PC-3 (cell line): ENCODE results near the gene RPL12. TPM values are rescaled to one million over a fixed set of nuclear protein-coding genes. Genes with fewer than 3 reads are reported as not detected.

Experiments
- ATAC-seq: fragments of 200-7000 bp; cut with Tn5 transposase; 2 replicates; pipeline ENCODE4 v1.9.1; 2020; ENCODE audit warnings: mild to moderate bottlenecking, moderate library complexity
- BruUV-seq: library from RNA; stranded (reverse); fragments of 400-500 nt; replicated peaks from 2 replicates; lab custom pipeline; 2021; lab: Mats Ljungman, UMichigan
- CTCF ChIA-PET: fragments of 300-600 bp; sonication (Branson Sonifier 250); formaldehyde crosslinking; loops from one replicate; lab custom pipeline; 2022; ENCODE audit warnings: antibody characterized with exemption; lab: Charles Lee
- POLR2A ChIA-PET: fragments of 300-600 bp; sonication (Branson Sonifier 250); formaldehyde crosslinking; loops from one replicate; lab custom pipeline; 2022; ENCODE audit warnings: antibody characterized with exemption; ENCODE audit not compliant: unreplicated experiment; lab: Charles Lee
- DNase-seq: peaks from one replicate; pipeline ENCODE4 v3.0.0-alpha.2; 2015
- H2AFZ ChIP-seq: fragments of 300-600 bp; sonication (generic); 2 replicates; pipeline ENCODE4 v1.6.0; 2016; ENCODE audit warnings: antibody characterized with exemption, low read length
- H3F3A ChIP-seq: fragments of 300-600 bp; sonication (generic); one replicate; pipeline ENCODE4 v1.6.0; 2017; ENCODE audit warnings: antibody characterized with exemption, low read length, control low read depth, mild to moderate bottlenecking; ENCODE audit not compliant: unreplicated experiment
- H3K27ac ChIP-seq: fragments of 300-600 bp; sonication (generic); 2 replicates; pipeline ENCODE4 v1.5.1; 2016; ENCODE audit warnings: mild to moderate bottlenecking, low read length
- H3K27me3 ChIP-seq: fragments of 300-600 bp; sonication (generic); 2 replicates; pipeline ENCODE4 v1.6.1; 2016; ENCODE audit warnings: low read length, mixed read lengths
- H3K36me3 ChIP-seq: fragments of 300-600 bp; sonication (generic); 2 replicates; pipeline ENCODE4 v1.6.1; 2016; ENCODE audit warnings: low read depth, mixed run types, low read length, mixed read lengths
- H3K4me1 ChIP-seq: fragments of 300-600 bp; sonication (generic); 2 replicates; pipeline ENCODE4 v1.5.1; 2016; ENCODE audit warnings: low read length; ENCODE audit not compliant: insufficient read depth
- H3K4me2 ChIP-seq: fragments of 300-600 bp; sonication (generic); 2 replicates; pipeline ENCODE4 v1.6.0; 2016; ENCODE audit warnings: low read length
- H3K4me3 ChIP-seq: fragments of 300-600 bp; sonication (generic); 2 replicates; pipeline ENCODE4 v1.5.1; 2016; ENCODE audit warnings: mild to moderate bottlenecking, low read length, mixed read lengths
- H3K79me2 ChIP-seq: fragments of 300-600 bp; sonication (generic); 2 replicates; pipeline ENCODE4 v1.6.1; 2017; ENCODE audit warnings: low read length, mixed read lengths
- H3K9ac ChIP-seq: fragments of 300-600 bp; sonication (generic); 2 replicates; pipeline ENCODE4 v1.6.0; 2016; ENCODE audit warnings: mild to moderate bottlenecking, low read length
- H3K9me2 ChIP-seq: fragments of 300-600 bp; sonication (generic); replicated peaks from 2 replicates; pipeline ENCODE4 v1.6.1; 2016; ENCODE audit warnings: mixed run types, low read length, mixed read lengths
- H3K9me3 ChIP-seq: fragments of 300-600 bp; sonication (generic); 2 replicates; pipeline ENCODE4 v1.6.1; 2016; ENCODE audit warnings: low read length, mixed read lengths
- H4K20me1 ChIP-seq: fragments of 300-600 bp; sonication (generic); 2 replicates; pipeline ENCODE4 v1.6.1; 2016; ENCODE audit warnings: low read length, mixed read lengths
- EZH2 ChIP-seq: fragments of 300-600 bp; sonication (generic); IDR thresholded peaks from one replicate; pipeline ENCODE4 v1.6.1; 2017; ENCODE audit warnings: antibody characterized with exemption, mild to moderate bottlenecking, low read length; ENCODE audit not compliant: unreplicated experiment
- EZH2phosphoT487 ChIP-seq: fragments of 300-600 bp; sonication (generic); IDR thresholded peaks from 2 replicates; pipeline ENCODE4 v1.6.1; 2018; ENCODE audit warnings: mild to moderate bottlenecking, antibody characterized with exemption, low read length, borderline replicate concordance
- intact Hi-C: fragments of 100-400 bp; cut with micrococcal nuclease; formaldehyde crosslinking; loops from 2 replicates; pipeline ENCODE4 v1.9.0; 2023
- total RNA-seq: library from RNA; depleted of rRNA; stranded (reverse); fragments of >200 nt; gene quantifications from 2 replicates; pipeline ENCODE4 v1.2.3, GENCODE V29; 2014
- TF ChIP-seq, protein P1 (sequence below): fragments of 300-600 bp; sonication (generic); conservative IDR thresholded peaks from 2 replicates; pipeline ENCODE4 v1.5.1; 2017; ENCODE audit warnings: antibody characterized with exemption, low read depth, mild to moderate bottlenecking, low read length

The RPL12 gene
- total RNA-seq, 1 experiment from 2014 or later: 1,417 TPM

- ATAC-seq (no peak), DNase-seq (no peak)
- H3K4me1 ChIP-seq: peaks cover 14% of the 10 kb centered on the region; the same call in 1 of the 2 replicates
- no peak for TF ChIP-seq EZH2
- TF ChIP-seq, protein P1, sequence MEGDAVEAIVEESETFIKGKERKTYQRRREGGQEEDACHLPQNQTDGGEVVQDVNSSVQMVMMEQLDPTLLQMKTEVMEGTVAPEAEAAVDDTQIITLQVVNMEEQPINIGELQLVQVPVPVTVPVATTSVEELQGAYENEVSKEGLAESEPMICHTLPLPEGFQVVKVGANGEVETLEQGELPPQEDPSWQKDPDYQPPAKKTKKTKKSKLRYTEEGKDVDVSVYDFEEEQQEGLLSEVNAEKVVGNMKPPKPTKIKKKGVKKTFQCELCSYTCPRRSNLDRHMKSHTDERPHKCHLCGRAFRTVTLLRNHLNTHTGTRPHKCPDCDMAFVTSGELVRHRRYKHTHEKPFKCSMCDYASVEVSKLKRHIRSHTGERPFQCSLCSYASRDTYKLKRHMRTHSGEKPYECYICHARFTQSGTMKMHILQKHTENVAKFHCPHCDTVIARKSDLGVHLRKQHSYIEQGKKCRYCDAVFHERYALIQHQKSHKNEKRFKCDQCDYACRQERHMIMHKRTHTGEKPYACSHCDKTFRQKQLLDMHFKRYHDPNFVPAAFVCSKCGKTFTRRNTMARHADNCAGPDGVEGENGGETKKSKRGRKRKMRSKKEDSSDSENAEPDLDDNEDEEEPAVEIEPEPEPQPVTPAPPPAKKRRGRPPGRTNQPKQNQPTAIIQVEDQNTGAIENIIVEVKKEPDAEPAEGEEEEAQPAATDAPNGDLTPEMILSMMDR: no peak
- CTCF ChIA-PET: no interaction called here
- H2AFZ ChIP-seq: no peak overlapping the region
- no peak overlapping the region for H3K4me3 ChIP-seq
- H3F3A ChIP-seq: no peaks in the 10 kb centered on the region
- H3K9me2 ChIP-seq: no peaks in the 10 kb centered on the region
- H3K9me3 ChIP-seq: no peaks in the 10 kb centered on the region
- no peak overlapping the region for H3K9ac ChIP-seq
- no TSS peak for BruUV-seq
- H4K20me1 ChIP-seq: no peaks in the 10 kb centered on the region
- H3K36me3 ChIP-seq: no peaks in the 10 kb centered on the region
- POLR2A ChIA-PET: no interaction called here
- no peak overlapping the region for H3K4me2 ChIP-seq
- H3K27ac ChIP-seq: no peak overlapping the region
- intact Hi-C loops: no loop called here
- no peaks in the 10 kb centered on the region for H3K27me3 ChIP-seq
- H3K79me2 ChIP-seq: no peaks in the 10 kb centered on the region
These were observed 40.1 kb downstream of the RPL12 start for GRCh38 chr9:127411122-127411521.

- Histone ChIP-seq H3F3A (no peaks in the 10 kb centered on the region), H3K9me2 (no peaks in the 10 kb centered on the region), H3K4me2 (no peak overlapping the region), H4K20me1 (no peaks in the 10 kb centered on the region), H3K4me3 (no peak overlapping the region), H3K36me3 (no peaks in the 10 kb centered on the region; the same call in 1 of the 2 replicates), H3K79me2 (no peaks in the 10 kb centered on the region), H3K4me1 (no peaks in the 10 kb centered on the region), H3K9me3 (no peaks in the 10 kb centered on the region), H3K27me3 (no peaks in the 10 kb centered on the region), H3K9ac (no peak overlapping the region), H3K27ac (no peak overlapping the region), H2AFZ (no peak overlapping the region)
- ChIA-PET POLR2A (no interaction called here), CTCF (interaction anchor here (0.7 kb wide), 1 partner anchor 48 kb away, joined by 5 read pairs; no protein-coding TSS in a partner anchor)
- BruUV-seq: TSS peak; percentile 15
- ATAC-seq (peak; percentile 49; the same call in 1 of the 2 replicates), DNase-seq (no peak)
- TF ChIP-seq EZH2phosphoT487: no peak
- TF ChIP-seq EZH2: no peak
- TF ChIP-seq, protein P1: no peak
- intact Hi-C loops: no loop called here
These were observed 43.7 kb downstream of the RPL12 start for GRCh38 chr9:127407492-127407843.

- Histone ChIP-seq H3K9ac (no peak overlapping the region), H3K27ac (no peak overlapping the region), H3K9me2 (no peaks in the 10 kb centered on the region), H3K4me2 (no peak overlapping the region), H4K20me1 (no peaks in the 10 kb centered on the region), H3K4me1 (no peaks in the 10 kb centered on the region), H2AFZ (no peak overlapping the region), H3K36me3 (no peaks in the 10 kb centered on the region; the same call in 1 of the 2 replicates), H3K27me3 (no peaks in the 10 kb centered on the region), H3K79me2 (no peaks in the 10 kb centered on the region), H3K4me3 (no peak overlapping the region), H3K9me3 (no peaks in the 10 kb centered on the region), H3F3A (no peaks in the 10 kb centered on the region)
- no peak for DNase-seq
- TF ChIP-seq EZH2phosphoT487 (no peak), EZH2 (no peak)
- TF ChIP-seq, protein P1: no peak
- intact Hi-C loops: no loop called here
- peak; percentile 33 for ATAC-seq
- CTCF ChIA-PET: no interaction called here
- BruUV-seq: no TSS peak
- POLR2A ChIA-PET: no interaction called here
These were observed 44.3 kb downstream of the RPL12 start for GRCh38 chr9:127406799-127407491.
